Measurements from ENCODE around the gene POLDIP2.

GRCh38 chr17:28390984-28391383, 33.7 kb upstream of the POLDIP2 start:
- no peak for TF ChIP-seq POLR2A (IDR thresholded peaks at IDR 0.05)
- TF ChIP-seq, protein P1, sequence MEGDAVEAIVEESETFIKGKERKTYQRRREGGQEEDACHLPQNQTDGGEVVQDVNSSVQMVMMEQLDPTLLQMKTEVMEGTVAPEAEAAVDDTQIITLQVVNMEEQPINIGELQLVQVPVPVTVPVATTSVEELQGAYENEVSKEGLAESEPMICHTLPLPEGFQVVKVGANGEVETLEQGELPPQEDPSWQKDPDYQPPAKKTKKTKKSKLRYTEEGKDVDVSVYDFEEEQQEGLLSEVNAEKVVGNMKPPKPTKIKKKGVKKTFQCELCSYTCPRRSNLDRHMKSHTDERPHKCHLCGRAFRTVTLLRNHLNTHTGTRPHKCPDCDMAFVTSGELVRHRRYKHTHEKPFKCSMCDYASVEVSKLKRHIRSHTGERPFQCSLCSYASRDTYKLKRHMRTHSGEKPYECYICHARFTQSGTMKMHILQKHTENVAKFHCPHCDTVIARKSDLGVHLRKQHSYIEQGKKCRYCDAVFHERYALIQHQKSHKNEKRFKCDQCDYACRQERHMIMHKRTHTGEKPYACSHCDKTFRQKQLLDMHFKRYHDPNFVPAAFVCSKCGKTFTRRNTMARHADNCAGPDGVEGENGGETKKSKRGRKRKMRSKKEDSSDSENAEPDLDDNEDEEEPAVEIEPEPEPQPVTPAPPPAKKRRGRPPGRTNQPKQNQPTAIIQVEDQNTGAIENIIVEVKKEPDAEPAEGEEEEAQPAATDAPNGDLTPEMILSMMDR (IDR thresholded peaks at IDR 0.05) = no peak
